ENCODE measurements around the gene UPB1. TPM values are rescaled to one million over a fixed set of nuclear protein-coding genes. Genes with fewer than 3 reads are reported as not detected.

The UPB1 gene
- total and polyA plus RNA-seq, 12 donors = 0.32 to 3.7 (median 1.0) TPM

GRCh38 chr22:24516301-24516737 is 21.2 kb downstream of the UPB1 start:
- Histone ChIP-seq H3K4me1 (peaks cover 0 to 34% (median 16%) of the 10 kb centered on the region in 9 donors), H3K27ac (no peak overlapping the region), H3K27me3 (no peaks in the 10 kb centered on the region), H3K4me3 (no peak overlapping the region), H3K9me3 (no peaks in the 10 kb centered on the region), H3K36me3 (no peaks in the 10 kb centered on the region)
- no peak for TF ChIP-seq CTCF (IDR thresholded peaks at IDR 0.05)
- intact Hi-C loops (cut with DNase I) = loop anchor here in 2 of 10 donors (5.0 to 10.0 kb wide), 2 partner anchors 94 to 252 kb away; no protein-coding TSS in a partner anchor
- WGBS, 2 donors = 44 to 58% methylated on average over 3 of the region's 3 CpGs
- DNase-seq = no peak
- no peak for ATAC-seq

GRCh38 chr22:24517446-24517845 is 22.3 kb downstream of the UPB1 start:
- WGBS, 2 donors = 96 to 100% methylated on average over 2 of the region's 2 CpGs
- H3K27me3 ChIP-seq = no peaks in the 10 kb centered on the region
- ATAC-seq (no peak), DNase-seq (no peak)
- no peak overlapping the region for H3K4me3 ChIP-seq
- no peak overlapping the region for H3K27ac ChIP-seq
- H3K4me1 ChIP-seq = peaks cover 0 to 29% (median 11%) of the 10 kb centered on the region in 9 donors
- no peaks in the 10 kb centered on the region for H3K9me3 ChIP-seq
- no peak for TF ChIP-seq CTCF (IDR thresholded peaks at IDR 0.05)
- no peaks in the 10 kb centered on the region for H3K36me3 ChIP-seq
- intact Hi-C loops (cut with DNase I) = loop anchor here in 2 of 10 donors (5.0 to 10.0 kb wide), 2 partner anchors 95 to 253 kb away; no protein-coding TSS in a partner anchor

DNA sequence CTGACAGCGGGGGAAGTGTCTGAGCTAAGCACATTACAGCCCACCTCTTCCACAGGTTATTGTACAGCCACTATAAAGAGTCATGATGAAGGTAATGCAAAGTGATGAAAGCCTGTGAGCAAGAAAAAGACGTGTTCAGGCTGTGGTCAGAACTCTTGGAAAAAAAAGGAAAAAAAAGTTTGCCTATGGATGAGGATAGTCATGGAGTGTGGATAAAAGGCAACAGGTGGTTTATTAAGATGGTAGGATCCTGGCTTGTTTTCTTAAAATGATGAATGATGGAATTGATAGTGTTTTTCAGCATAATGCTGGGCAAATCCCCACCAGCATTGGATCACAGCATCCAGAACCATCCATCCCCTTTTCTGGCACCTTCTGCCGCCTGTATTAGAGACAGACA is 23.1 kb downstream of the UPB1 start:
- no peak overlapping the region for H3K4me3 ChIP-seq
- intact Hi-C loops (cut with DNase I) = loop anchor here in 2 of 10 donors (5.0 to 10.0 kb wide), 2 partner anchors 96 to 253 kb away; no protein-coding TSS in a partner anchor
- H3K36me3 ChIP-seq = no peaks in the 10 kb centered on the region
- H3K4me1 ChIP-seq = peaks cover 0 to 27% (median 11%) of the 10 kb centered on the region in 9 donors
- H3K27me3 ChIP-seq = no peaks in the 10 kb centered on the region
- ATAC-seq = no peak
- no peak overlapping the region for H3K27ac ChIP-seq
- no peaks in the 10 kb centered on the region for H3K9me3 ChIP-seq
- WGBS, 2 donors = 73 to 91% methylated on average over 3 of the region's 3 CpGs
- DNase-seq = no peak
- no peak for TF ChIP-seq CTCF (IDR thresholded peaks at IDR 0.05)

DNA sequence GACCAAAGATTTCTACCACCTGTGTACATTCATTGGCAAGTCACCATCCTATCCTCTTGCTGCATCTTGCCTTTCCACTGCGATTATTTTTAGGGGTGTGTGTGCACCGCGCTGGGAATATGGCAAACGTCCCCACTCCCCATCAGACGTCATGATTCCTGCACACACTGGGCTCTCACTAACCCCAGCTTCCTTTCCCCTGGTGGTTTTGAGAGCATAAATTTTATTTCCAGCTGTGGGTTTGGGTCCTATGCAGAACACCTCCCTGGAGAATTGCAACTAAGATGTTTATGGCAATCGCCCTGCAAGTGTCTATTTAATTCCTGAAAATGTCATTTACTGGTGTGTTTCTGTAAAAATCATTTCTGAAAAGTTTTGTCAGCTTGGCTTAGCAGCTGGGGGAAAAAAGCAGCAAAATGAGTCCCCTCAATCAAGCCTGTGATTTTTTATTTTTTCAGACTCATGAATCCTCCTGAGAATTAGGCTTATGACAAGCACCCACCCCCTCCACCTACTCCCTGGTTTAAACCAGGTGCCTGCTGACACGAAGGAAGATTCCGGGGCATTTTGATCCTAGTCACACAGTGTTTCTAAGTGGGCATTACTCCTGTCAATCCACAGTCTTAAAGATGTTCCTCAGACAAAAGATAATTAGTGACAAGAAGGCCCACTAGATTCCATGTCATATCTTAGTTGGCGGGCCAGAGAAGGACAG is 23.8 kb downstream of the UPB1 start:
- H3K9me3 ChIP-seq = no peaks in the 10 kb centered on the region
- no peaks in the 10 kb centered on the region for H3K27me3 ChIP-seq
- no peak for TF ChIP-seq CTCF (IDR thresholded peaks at IDR 0.05)
- peak overlapping the region in 1 of 10 donors; percentile 6 for H3K27ac ChIP-seq
- WGBS, 2 donors = 59 to 68% methylated on average over 9 of the region's 9 CpGs
- H3K4me3 ChIP-seq = no peak overlapping the region
- peaks cover 0 to 30% (median 12%) of the 10 kb centered on the region in 9 donors for H3K4me1 ChIP-seq
- DNase-seq (no peak), ATAC-seq (peak in 4 of 8 donors; percentile 26 to 63 (median 44))
- intact Hi-C loops (cut with DNase I) = loop anchor here in 2 of 10 donors (5.0 to 10.0 kb wide), 2 partner anchors 97 to 254 kb away; no protein-coding TSS in a partner anchor
- no peaks in the 10 kb centered on the region for H3K36me3 ChIP-seq

All from heart right ventricle (tissue), 16 donors.